Neuronal stem cell (in vitro differentiated cells): ENCODE measurements around the gene AMZ2.
"Not testable (repeated sequence)": the region's sequence is repeated elsewhere in the genome, so short reads cannot be mapped to it uniquely, and the experiment has no call there.

Experiments
- DNase-seq: peaks from one replicate; pipeline ENCODE4 v3.0.0-alpha.2; 2013; ENCODE audit warnings: low spot score
- H2AFZ ChIP-seq: one replicate; pipeline ENCODE4 v1.6.1; 2013; ENCODE audit warnings: mild to moderate bottlenecking, low read length, inconsistent platforms
- H2AK5ac ChIP-seq: 2 replicates; pipeline ENCODE4 v1.6.1; 2013; ENCODE audit warnings: low read depth, mild to moderate bottlenecking, inconsistent platforms, low read length, moderate library complexity, mixed read lengths
- H2BK120ac ChIP-seq: 2 replicates; pipeline ENCODE4 v1.6.1; 2013; ENCODE audit warnings: low read depth, mild to moderate bottlenecking, inconsistent platforms, low read length, moderate library complexity, mixed read lengths
- H2BK12ac ChIP-seq: one replicate; pipeline ENCODE4 v1.6.1; 2013; ENCODE audit warnings: low read length, inconsistent platforms
- H2BK15ac ChIP-seq: 2 replicates; pipeline ENCODE4 v1.6.1; 2013; ENCODE audit warnings: mild to moderate bottlenecking, low read length, inconsistent platforms, mixed read lengths
- H2BK5ac ChIP-seq: one replicate; pipeline ENCODE4 v1.6.1; 2013; ENCODE audit warnings: inconsistent platforms, mild to moderate bottlenecking, low read length, moderate library complexity
- H3K14ac ChIP-seq: one replicate; pipeline ENCODE4 v1.6.1; 2013; ENCODE audit warnings: low read length, inconsistent platforms
- H3K18ac ChIP-seq: 2 replicates; pipeline ENCODE4 v1.6.1; 2013; ENCODE audit warnings: low read length, inconsistent platforms
- H3K23ac ChIP-seq: 2 replicates; pipeline ENCODE4 v1.6.1; 2013; ENCODE audit warnings: low read depth, mild to moderate bottlenecking, mixed read lengths, low read length, inconsistent platforms; ENCODE audit not compliant: poor library complexity
- H3K27ac ChIP-seq: replicated peaks from 3 replicates; pipeline ENCODE4 v1.5.1; 2013; ENCODE audit warnings: low read length, inconsistent platforms
- H3K27me3 ChIP-seq, 3 experiments: 2 replicates each; pipeline ENCODE4 v1.6.1; 2013; ENCODE audit warnings: low read length in 3 of 3, mild to moderate bottlenecking in 2 of 3, inconsistent platforms in 1 of 3, low read depth in 1 of 3, mixed read lengths in 1 of 3, moderate library complexity in 1 of 3; ENCODE audit not compliant: control insufficient read depth in 3 of 3, insufficient read depth in 3 of 3
- H3K36me3 ChIP-seq, 2 donors: replicated peaks in 1 of 2; 2 replicates each; pipeline ENCODE4 v1.6.1; 2013; ENCODE audit warnings: low read length in 2 of 2; ENCODE audit not compliant: control insufficient read depth in 2 of 2, insufficient read depth in 2 of 2
- H3K4ac ChIP-seq: 2 replicates; pipeline ENCODE4 v1.6.1; 2013; ENCODE audit warnings: inconsistent platforms, mild to moderate bottlenecking, low read length, moderate library complexity
- H3K4me1 ChIP-seq, 2 donors: 1 replicate in 1 of 2; 2 replicates in 1 of 2; pipeline ENCODE4 v1.6.1; 2013; ENCODE audit warnings: low read length in 2 of 2, low read depth in 1 of 2; ENCODE audit not compliant: control insufficient read depth in 2 of 2, insufficient read depth in 1 of 2
- H3K4me2 ChIP-seq: one replicate; pipeline ENCODE4 v1.6.1; 2013; ENCODE audit warnings: mild to moderate bottlenecking, low read length, inconsistent platforms; ENCODE audit not compliant: insufficient read depth, poor library complexity, severe bottlenecking
- H3K4me3 ChIP-seq, 2 donors: 2 replicates each; pipeline ENCODE4 v1.5.1; 2013; ENCODE audit warnings: low read length in 2 of 2, mild to moderate bottlenecking in 2 of 2, inconsistent platforms in 1 of 2, moderate library complexity in 1 of 2
- H3K79me1 ChIP-seq: one replicate; pipeline ENCODE4 v1.6.1; 2013; ENCODE audit warnings: low read depth, mild to moderate bottlenecking, inconsistent platforms, low read length, moderate library complexity
- H3K9ac ChIP-seq: one replicate; pipeline ENCODE4 v1.6.1; 2013; ENCODE audit warnings: mild to moderate bottlenecking, low read depth, low read length, inconsistent platforms; ENCODE audit not compliant: poor library complexity
- H3K9me3 ChIP-seq, 2 donors: replicated peaks in 1 of 2; 2 replicates each; pipeline versions ENCODE3 to v1.6.1; 2013; ENCODE audit warnings: low read length in 2 of 2, mild to moderate bottlenecking in 2 of 2, inconsistent platforms in 1 of 2, low read depth in 1 of 2, mixed read lengths in 1 of 2, moderate library complexity in 1 of 2; ENCODE audit not compliant: control insufficient read depth in 2 of 2, insufficient read depth in 1 of 2
- H4K8ac ChIP-seq: one replicate; pipeline ENCODE4 v1.6.1; 2013; ENCODE audit warnings: low read depth, mild to moderate bottlenecking, inconsistent platforms, low read length, moderate library complexity
- H4K91ac ChIP-seq: one replicate; pipeline ENCODE4 v1.6.1; 2013; ENCODE audit warnings: low read length, low read depth, mild to moderate bottlenecking, inconsistent platforms; ENCODE audit not compliant: poor library complexity
- WGBS, 2 donors: extraction: QIAGEN DNeasy Blood & Tissue Kit; methylation state at CpG; one replicate each; pipeline ENCODE4 v1.1.7; 2013; ENCODE audit warnings: missing lambda C conversion rate in 2 of 2, mixed read lengths in 1 of 2; ENCODE audit not compliant: insufficient read length in 2 of 2, insufficient replicate concordance in 1 of 2; ENCODE audit errors: extremely low coverage in 2 of 2; 5-methylcytosine and 5-hydroxymethylcytosine counted together

AMZ2 gene

DNA sequence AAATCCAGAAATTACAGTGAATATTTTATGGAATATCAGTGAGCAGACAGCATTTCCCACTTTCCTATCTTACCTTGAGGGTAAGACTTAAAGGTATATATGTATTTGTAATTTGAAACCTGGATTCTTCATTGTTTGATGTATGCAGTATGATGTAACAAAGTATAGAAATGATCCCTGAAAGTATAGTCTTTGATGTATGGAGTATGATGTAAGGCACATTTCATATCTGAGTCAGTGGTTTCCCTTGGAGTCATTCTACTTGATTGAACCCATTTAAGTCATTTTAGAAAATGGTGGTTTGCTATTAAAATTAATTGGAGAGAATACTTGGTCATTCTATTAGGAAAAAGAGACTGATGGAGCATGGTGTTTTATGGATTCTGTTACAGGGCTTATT, 10.1 kb downstream of the AMZ2 start:
- Histone ChIP-seq H2BK15ac (no peak overlapping the region), H3K27ac (no peak overlapping the region), H3K4me1 (no peaks in the 10 kb centered on the region), H4K8ac (no peak overlapping the region), H3K4me3 (no peak overlapping the region), H3K9ac (no peak overlapping the region), H3K36me3 (peaks cover 15 to 43% of the 10 kb centered on the region in 2 donors), H3K23ac (no peak overlapping the region), H3K4ac (no peak overlapping the region), H3K4me2 (no peak overlapping the region), H4K91ac (no peak overlapping the region), H3K79me1 (no peaks in the 10 kb centered on the region), H3K14ac (no peak overlapping the region), H2BK12ac (no peak overlapping the region), H3K18ac (no peak overlapping the region), H2AK5ac (no peak overlapping the region), H3K9me3 (no peaks in the 10 kb centered on the region), H2BK120ac (no peak overlapping the region), H3K27me3 (no peaks in the 10 kb centered on the region), H2BK5ac (no peak overlapping the region), H2AFZ (no peak overlapping the region)
- DNase-seq, result no peak

DNA sequence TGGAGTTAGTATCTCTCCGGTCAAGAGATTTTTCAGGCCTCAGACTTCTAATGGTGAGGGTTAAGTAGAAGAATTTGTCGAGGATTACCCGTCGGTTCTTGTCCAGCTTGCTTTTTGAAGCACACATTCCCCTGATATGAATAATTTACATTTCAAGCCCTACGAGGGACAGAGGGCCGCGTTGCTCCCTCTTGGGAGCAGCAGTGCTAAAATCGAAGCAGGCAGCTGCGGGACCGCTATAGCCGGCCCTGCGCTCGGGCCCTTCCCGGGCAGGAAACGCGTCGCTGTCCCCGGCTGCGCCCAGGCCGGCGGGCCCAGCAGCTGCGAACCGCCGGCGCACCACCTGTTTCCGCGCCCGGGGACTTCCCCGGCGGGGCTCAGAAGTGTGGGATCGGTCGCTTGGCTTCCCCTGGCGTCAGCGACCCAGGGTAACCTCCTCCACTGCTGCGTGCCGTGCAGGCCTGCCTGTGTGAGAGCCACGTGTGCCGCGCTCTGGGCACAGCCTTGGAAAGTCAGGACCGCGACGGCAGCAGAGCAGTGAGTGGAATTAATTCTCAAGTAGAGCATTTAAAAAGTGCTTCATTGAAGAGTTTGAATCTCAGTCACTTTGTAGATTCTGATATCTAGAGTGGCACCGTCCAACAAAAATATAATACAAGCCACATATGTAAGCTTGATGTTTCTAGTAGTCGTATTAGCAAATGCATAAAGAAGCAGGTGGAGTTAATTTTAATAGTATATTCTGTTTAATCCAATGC, 11.2 kb downstream of the AMZ2 start:
- H3K9me3 ChIP-seq, H3K27ac ChIP-seq, H3K14ac ChIP-seq, H2BK12ac ChIP-seq, H4K8ac ChIP-seq, H3K9ac ChIP-seq, H3K79me1 ChIP-seq, H3K27me3 ChIP-seq, H3K18ac ChIP-seq, H2BK15ac ChIP-seq, H2BK5ac ChIP-seq, H4K91ac ChIP-seq, H3K4ac ChIP-seq, DNase-seq, H2AK5ac ChIP-seq, H2BK120ac ChIP-seq, H3K4me1 ChIP-seq, H3K23ac ChIP-seq: not testable (repeated sequence)
- Histone ChIP-seq H3K4me2 (peak overlapping the region; percentile 18), H3K36me3 (peaks cover 15 to 31% of the 10 kb centered on the region in 2 donors), H3K4me3 (peak overlapping the region in 1 of 2 donors; percentile 27), H2AFZ (peak overlapping the region; percentile 88)
- WGBS, 2 donors, result no CpG with 5 or more reads among the region's 44 CpGs

DNA sequence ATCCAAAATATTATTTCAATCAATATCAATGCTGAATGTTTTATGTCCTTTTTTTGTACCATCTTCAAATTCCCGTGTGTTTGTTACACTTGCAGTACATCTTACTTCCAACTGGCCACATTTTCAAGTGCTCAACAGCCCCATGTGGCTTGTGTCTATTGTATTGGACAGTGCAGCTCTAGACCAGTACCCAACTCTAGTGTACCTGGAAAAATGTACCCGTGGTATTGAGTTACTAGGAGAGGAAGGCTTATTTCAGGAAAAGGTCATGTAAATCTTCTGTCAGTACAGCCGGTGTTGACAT, 11.8 kb downstream of the AMZ2 start:
- not testable (repeated sequence) for H3K9me3 ChIP-seq, H2AK5ac ChIP-seq, DNase-seq, H3K18ac ChIP-seq, H3K14ac ChIP-seq, H3K4me1 ChIP-seq, H2BK120ac ChIP-seq, H3K79me1 ChIP-seq, H4K8ac ChIP-seq, H3K4ac ChIP-seq, H3K4me2 ChIP-seq, H2BK12ac ChIP-seq, H4K91ac ChIP-seq, H3K9ac ChIP-seq, H3K23ac ChIP-seq, H3K27ac ChIP-seq, H2BK15ac ChIP-seq, H2BK5ac ChIP-seq, H3K27me3 ChIP-seq
- WGBS, 2 donors, result no CpG with 5 or more reads among the region's 3 CpGs
- Histone ChIP-seq H3K36me3 (peaks cover 12 to 26% of the 10 kb centered on the region in 2 donors), H2AFZ (peak overlapping the region; percentile 88), H3K4me3 (peak overlapping the region in 1 of 2 donors; percentile 3)

DNA sequence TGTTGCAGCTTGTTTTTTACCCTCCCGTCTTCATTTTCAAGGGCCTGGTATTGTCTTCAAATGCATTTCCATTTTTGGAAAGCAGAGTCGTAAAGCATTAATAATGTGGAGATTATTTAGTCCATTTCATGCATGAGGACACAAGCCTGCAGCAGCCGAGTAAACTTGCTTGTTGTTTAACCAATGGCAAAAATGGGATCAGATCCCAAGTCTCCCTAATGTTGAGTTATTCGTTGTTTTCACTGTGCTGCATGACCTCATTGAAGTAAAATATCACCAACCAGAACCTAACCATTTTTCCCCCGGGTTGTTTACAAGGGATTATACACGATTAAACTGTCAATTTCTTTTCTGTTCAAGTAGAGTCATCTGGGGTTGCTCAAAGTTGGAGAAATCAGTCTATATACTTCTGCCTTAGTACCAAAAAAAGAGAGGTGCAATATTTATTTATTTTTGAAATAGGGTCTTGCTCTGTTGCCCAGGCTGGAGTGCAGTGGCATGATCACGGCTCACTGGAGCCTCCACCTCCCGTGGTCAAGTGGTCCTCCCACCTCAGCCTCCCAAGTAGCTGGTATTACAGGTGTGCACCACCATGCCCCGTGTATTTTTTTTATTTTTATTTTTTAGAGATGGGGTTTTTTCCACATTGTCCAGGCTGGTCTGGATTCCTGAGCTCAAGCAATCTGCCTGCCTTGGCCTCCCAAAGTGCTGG, 12.4 kb downstream of the AMZ2 start:
- Histone ChIP-seq H3K79me1 (no peaks in the 10 kb centered on the region), H2AFZ (no peak overlapping the region), H3K9ac (no peak overlapping the region), H3K9me3 (no peaks in the 10 kb centered on the region), H3K4me1 (no peaks in the 10 kb centered on the region), H3K4me2 (no peak overlapping the region), H3K4ac (no peak overlapping the region), H4K8ac (no peak overlapping the region), H2BK15ac (no peak overlapping the region), H2BK120ac (no peak overlapping the region), H3K4me3 (no peak overlapping the region), H3K36me3 (peaks cover 7 to 20% of the 10 kb centered on the region in 2 donors), H3K18ac (no peak overlapping the region), H3K14ac (no peak overlapping the region), H3K23ac (no peak overlapping the region), H4K91ac (no peak overlapping the region), H3K27ac (no peak overlapping the region), H3K27me3 (no peaks in the 10 kb centered on the region), H2BK5ac (no peak overlapping the region), H2BK12ac (no peak overlapping the region), H2AK5ac (no peak overlapping the region)
- whole genome bisulfite sequencing, 2 donors, result no CpG with 5 or more reads among the region's 9 CpGs
- no peak for DNase-seq
